PFSK-1 (cell line): ENCODE results near the gene CACNB2.

ENCODE experiments used
- FOXP2 ChIP-seq: optimal IDR thresholded peaks from 2 replicates; pipeline ENCODE3; 2011; ENCODE audit warnings: borderline replicate concordance, control low read depth, inconsistent platforms; ENCODE audit not compliant: insufficient read depth; ENCODE audit errors: extremely low read length, extremely low read depth
- POLR2AphosphoS5 ChIP-seq: IDR thresholded peaks from 2 replicates; pipeline ENCODE4 v1.6.1; 2012; ENCODE audit warnings: low read depth, mild to moderate bottlenecking, control low read depth, low read length, moderate library complexity
- REST ChIP-seq, 2 experiments: IDR thresholded peaks; 2 replicates each; pipeline versions ENCODE4 v1.6.1 to v1.8.0; 2011 to 2012; ENCODE audit warnings: low read depth in 2 of 2, low read length in 2 of 2, control low read depth in 1 of 2, inconsistent platforms in 1 of 2, mild to moderate bottlenecking in 1 of 2, moderate library complexity in 1 of 2; ENCODE audit not compliant: insufficient read depth in 1 of 2
- TAF1 ChIP-seq: IDR thresholded peaks from 2 replicates; pipeline ENCODE4 v1.6.1; 2012; ENCODE audit warnings: low read length, control low read depth, borderline replicate concordance; ENCODE audit not compliant: insufficient read depth

- TF ChIP-seq POLR2AphosphoS5 (no peak), TAF1 (no peak), REST (IDR thresholded peaks at IDR 0.05; ENCODE audit: insufficient read depth in 1 of 2, low read depth in 2 of 2, low read length in 2 of 2) (no peak), FOXP2 (no peak)
Measured at GRCh38 chr10:18195060-18195799, 55.0 kb downstream of the CACNB2 start.
